Body of pancreas (tissue), 4 donors: Measurements from ENCODE around the gene ARHGAP30.

Experiments
- CTCF ChIP-seq, 7 experiments: fragments of 450-650 bp in 4 of 7; fragments of 200-600 bp in 3 of 7; sonication (generic) in 3 of 7; IDR thresholded peaks; one replicate each; pipeline ENCODE4 v1.5.1; 2016 to 2019; ENCODE audit warnings: antibody characterized with exemption in 7 of 7
- POLR2A ChIP-seq, 3 donors: fragments of 450-650 bp; IDR thresholded peaks; one replicate each; pipeline ENCODE4 v1.6.1; 2016; ENCODE audit warnings: antibody characterized with exemption in 3 of 3, mild to moderate bottlenecking in 2 of 3

- TF ChIP-seq POLR2A (IDR thresholded peaks at IDR 0.05) (no peak), CTCF (IDR thresholded peaks at IDR 0.05) (no peak)
These were observed 68.8 kb downstream of the ARHGAP30 start for GRCh38 chr1:161000736-161001480.
